Tongue (tissue), 1 donor: ENCODE results near the gene HNRNPH3. TPM values are rescaled to one million over a fixed set of nuclear protein-coding genes. Genes with fewer than 3 reads are reported as not detected.

ENCODE experiments used
- total RNA-seq: library from RNA; depleted of rRNA; stranded (reverse); fragments of >200 nt; gene quantifications from one replicate; pipeline ENCODE4 v1.2.3, GENCODE V29; 2014

The HNRNPH3 gene
- total RNA-seq, 1 donor from 2014 or later = 67.5 TPM

Other genes starting within 250 kb of the HNRNPH3 start
- gene MYPN, start 222.6 kb upstream of the HNRNPH3 start, total RNA-seq = 92.0 TPM
- gene ATOH7, start 100.0 kb upstream of the HNRNPH3 start, total RNA-seq = 0.82 TPM
- gene PBLD, start 864 bp downstream of the HNRNPH3 start, total RNA-seq = 4.4 TPM
- 26.1 TPM for gene RUFY2, start 75.2 kb downstream of the HNRNPH3 start, total RNA-seq
- 12.0 TPM for gene DNA2, start 139.9 kb downstream of the HNRNPH3 start, total RNA-seq
- 10.9 TPM for gene SLC25A16, start 195.5 kb downstream of the HNRNPH3 start, total RNA-seq
- gene TET1, start 228.3 kb downstream of the HNRNPH3 start, total RNA-seq = 25.8 TPM